Activated naive CD8-positive, alpha-beta T cell treated with anti-CD3 and anti-CD28 coated beads for 36 hours (primary cell): Measurements from ENCODE around the gene HS1BP3. TPM values are rescaled to one million over a fixed set of nuclear protein-coding genes. Genes with fewer than 3 reads are reported as not detected.

ENCODE experiments used
- DNase-seq: peaks from one replicate; pipeline ENCODE4 v3.0.0; 2021
- H3K27ac Mint-ChIP-seq: one replicate; pipeline ENCODE4 v1.8.0; 2022; ENCODE audit warnings: mild to moderate bottlenecking, moderate library complexity, mixed read lengths
- H3K27me3 Mint-ChIP-seq: one replicate; pipeline ENCODE4 v1.8.0; 2022; ENCODE audit warnings: mild to moderate bottlenecking, mixed read lengths
- H3K36me3 Mint-ChIP-seq: one replicate; pipeline ENCODE4 v1.8.0; 2021; ENCODE audit warnings: mild to moderate bottlenecking, mixed read lengths
- H3K4me1 Mint-ChIP-seq: one replicate; pipeline ENCODE4 v1.8.0; 2021; ENCODE audit warnings: mixed read lengths
- H3K4me3 Mint-ChIP-seq: one replicate; pipeline ENCODE4 v1.8.0; 2022; ENCODE audit warnings: mild to moderate bottlenecking, moderate library complexity, mixed read lengths
- H3K9me3 Mint-ChIP-seq: one replicate; pipeline ENCODE4 v1.8.0; 2022; ENCODE audit warnings: mixed read lengths
- total RNA-seq, 2 experiments: library from RNA; stranded (reverse); gene quantifications; one replicate each; pipeline ENCODE4 v1.2.3, GENCODE V29; 2021

Gene HS1BP3
- total RNA-seq, 2 experiments from 2014 or later = 5.9 to 6.0 TPM

- Mint-ChIP-seq H3K4me1 (peaks cover 3% of the 10 kb centered on the region), H3K9me3 (no peaks in the 10 kb centered on the region), H3K27me3 (peaks cover 10% of the 10 kb centered on the region), H3K36me3 (peaks cover 1% of the 10 kb centered on the region), H3K4me3 (no peak overlapping the region), H3K27ac (no peak overlapping the region)
- no peak for DNase-seq
These were observed 27.1 kb upstream of the HS1BP3 start for GRCh38 chr2:20678086-20678395.

GRCh38 chr2:20677301-20678085 lies 26.6 kb upstream of the HS1BP3 start:
- peaks cover 3% of the 10 kb centered on the region for H3K4me1 Mint-ChIP-seq
- H3K27ac Mint-ChIP-seq = no peak overlapping the region
- DNase-seq = no peak
- no peaks in the 10 kb centered on the region for H3K9me3 Mint-ChIP-seq
- H3K36me3 Mint-ChIP-seq = no peaks in the 10 kb centered on the region
- H3K27me3 Mint-ChIP-seq = peaks cover 15% of the 10 kb centered on the region
- no peak overlapping the region for H3K4me3 Mint-ChIP-seq

GRCh38 chr2:20676353-20677215 lies 25.7 kb upstream of the HS1BP3 start:
- Mint-ChIP-seq H3K4me1 (peaks cover 3% of the 10 kb centered on the region), H3K9me3 (no peaks in the 10 kb centered on the region), H3K4me3 (no peak overlapping the region), H3K27me3 (peaks cover 24% of the 10 kb centered on the region), H3K36me3 (no peaks in the 10 kb centered on the region), H3K27ac (no peak overlapping the region)
- DNase-seq = no peak

GRCh38 chr2:20675701-20676352 lies 24.9 kb upstream of the HS1BP3 start:
- Mint-ChIP-seq H3K4me3 (no peak overlapping the region), H3K27ac (no peak overlapping the region), H3K36me3 (no peaks in the 10 kb centered on the region), H3K4me1 (peaks cover 3% of the 10 kb centered on the region), H3K27me3 (peaks cover 32% of the 10 kb centered on the region), H3K9me3 (no peaks in the 10 kb centered on the region)
- DNase-seq = no peak

- Mint-ChIP-seq H3K27me3 (peaks cover 39% of the 10 kb centered on the region), H3K4me3 (no peak overlapping the region), H3K9me3 (no peaks in the 10 kb centered on the region), H3K4me1 (peaks cover 3% of the 10 kb centered on the region), H3K27ac (peak overlapping the region; percentile 52), H3K36me3 (no peaks in the 10 kb centered on the region)
- no peak for DNase-seq
These were observed 24.2 kb upstream of the HS1BP3 start for GRCh38 chr2:20674974-20675679.

GRCh38 chr2:20674309-20674965 lies 23.5 kb upstream of the HS1BP3 start:
- H3K36me3 Mint-ChIP-seq = no peaks in the 10 kb centered on the region
- H3K4me3 Mint-ChIP-seq = no peak overlapping the region
- H3K4me1 Mint-ChIP-seq = peaks cover 8% of the 10 kb centered on the region

GRCh38 chr2:20673686-20674308 lies 22.9 kb upstream of the HS1BP3 start:
- H3K4me3 Mint-ChIP-seq = no peak overlapping the region
- no peak for DNase-seq
- H3K27ac Mint-ChIP-seq = no peak overlapping the region
- H3K4me1 Mint-ChIP-seq = peaks cover 10% of the 10 kb centered on the region
- no peaks in the 10 kb centered on the region for H3K9me3 Mint-ChIP-seq
- no peaks in the 10 kb centered on the region for H3K36me3 Mint-ChIP-seq
- peaks cover 52% of the 10 kb centered on the region for H3K27me3 Mint-ChIP-seq

More at GRCh38 chr2:20674309-20674965, 23.5 kb upstream of the HS1BP3 start:
- H3K27ac Mint-ChIP-seq = no peak overlapping the region
- no peak for DNase-seq
- H3K27me3 Mint-ChIP-seq = peaks cover 46% of the 10 kb centered on the region
- no peaks in the 10 kb centered on the region for H3K9me3 Mint-ChIP-seq

GRCh38 chr2:20672201-20672951 lies 21.5 kb upstream of the HS1BP3 start:
- H3K27ac Mint-ChIP-seq = no peak overlapping the region
- H3K4me1 Mint-ChIP-seq = peaks cover 10% of the 10 kb centered on the region
- H3K36me3 Mint-ChIP-seq = no peaks in the 10 kb centered on the region
- H3K4me3 Mint-ChIP-seq = no peak overlapping the region
- peaks cover 64% of the 10 kb centered on the region for H3K27me3 Mint-ChIP-seq
- no peaks in the 10 kb centered on the region for H3K9me3 Mint-ChIP-seq
- no peak for DNase-seq

GRCh38 chr2:20671736-20672080 lies 20.8 kb upstream of the HS1BP3 start:
- DNase-seq = no peak
- no peak overlapping the region for H3K4me3 Mint-ChIP-seq
- no peaks in the 10 kb centered on the region for H3K36me3 Mint-ChIP-seq
- H3K9me3 Mint-ChIP-seq = no peaks in the 10 kb centered on the region
- H3K4me1 Mint-ChIP-seq = peaks cover 10% of the 10 kb centered on the region
- H3K27ac Mint-ChIP-seq = no peak overlapping the region
- H3K27me3 Mint-ChIP-seq = peaks cover 66% of the 10 kb centered on the region

GRCh38 chr2:20671036-20671735 lies 20.3 kb upstream of the HS1BP3 start:
- H3K27ac Mint-ChIP-seq = no peak overlapping the region
- H3K36me3 Mint-ChIP-seq = no peaks in the 10 kb centered on the region
- DNase-seq = no peak
- H3K27me3 Mint-ChIP-seq = peaks cover 71% of the 10 kb centered on the region
- no peaks in the 10 kb centered on the region for H3K9me3 Mint-ChIP-seq
- peaks cover 12% of the 10 kb centered on the region for H3K4me1 Mint-ChIP-seq
- H3K4me3 Mint-ChIP-seq = no peak overlapping the region

GRCh38 chr2:20670315-20671035 lies 19.6 kb upstream of the HS1BP3 start:
- DNase-seq = no peak
- H3K4me1 Mint-ChIP-seq = peaks cover 12% of the 10 kb centered on the region
- no peak overlapping the region for H3K27ac Mint-ChIP-seq
- H3K9me3 Mint-ChIP-seq = no peaks in the 10 kb centered on the region
- H3K27me3 Mint-ChIP-seq = peaks cover 78% of the 10 kb centered on the region
- no peak overlapping the region for H3K4me3 Mint-ChIP-seq
- H3K36me3 Mint-ChIP-seq = no peaks in the 10 kb centered on the region

- Mint-ChIP-seq H3K36me3 (no peaks in the 10 kb centered on the region), H3K4me1 (peaks cover 14% of the 10 kb centered on the region), H3K9me3 (no peaks in the 10 kb centered on the region), H3K27ac (no peak overlapping the region), H3K4me3 (no peak overlapping the region), H3K27me3 (peaks cover 85% of the 10 kb centered on the region)
- DNase-seq = no peak
These were observed 18.8 kb upstream of the HS1BP3 start for GRCh38 chr2:20669562-20670314.
